H1 (cell line): ENCODE results near the gene ZNF311. TPM values are rescaled to one million over a fixed set of nuclear protein-coding genes. Genes with fewer than 3 reads are reported as not detected.

ENCODE experiments used
- CTCF ChIA-PET: fragments of 300-600 bp; sonication (Branson Sonifier 250); formaldehyde crosslinking; loops from one replicate; lab custom pipeline; 2021; ENCODE audit not compliant: partially characterized antibody; lab: Charles Lee
- POLR2A ChIA-PET: fragments of 300-600 bp; sonication (Branson Sonifier 250); formaldehyde crosslinking; loops from one replicate; lab custom pipeline; 2021; ENCODE audit warnings: inconsistent platforms; ENCODE audit not compliant: partially characterized antibody; lab: Charles Lee
- DNase-seq, 2 experiments: peaks; one replicate each; pipeline versions ENCODE4 v3.0.0 to v3.0.0-alpha.2; 2010 to 2022; ENCODE audit warnings: low spot score in 2 of 2, low read depth in 1 of 2, mixed read lengths in 1 of 2
- FAIRE-seq: peaks from 2 replicates; lab custom pipeline; 2011; peaks lifted over from hg19 to GRCh38; lab: Jason Lieb, UNC
- H2AFZ ChIP-seq: 2 replicates; pipeline ENCODE4 v1.8.1; 2012; ENCODE audit warnings: low read length, inconsistent platforms
- H2AK5ac ChIP-seq: 2 replicates; pipeline ENCODE4 v1.6.1; 2013; ENCODE audit warnings: low read depth, low read length
- H2BK120ac ChIP-seq: replicated peaks from 2 replicates; pipeline ENCODE3; 2013; ENCODE audit warnings: low read depth, low read length, inconsistent platforms
- H2BK12ac ChIP-seq: 2 replicates; pipeline ENCODE4 v1.6.1; 2013; ENCODE audit warnings: low read depth, low read length
- H2BK15ac ChIP-seq: 2 replicates; pipeline ENCODE4 v1.6.1; 2013; ENCODE audit warnings: low read length
- H2BK20ac ChIP-seq: 2 replicates; pipeline ENCODE4 v1.6.1; 2013; ENCODE audit warnings: low read length
- H2BK5ac ChIP-seq: 2 replicates; pipeline ENCODE4 v1.6.1; 2013; ENCODE audit warnings: low read depth, low read length
- H3K14ac ChIP-seq: 2 replicates; pipeline ENCODE4 v1.6.1; 2013; ENCODE audit warnings: inconsistent platforms; ENCODE audit not compliant: insufficient read length
- H3K18ac ChIP-seq: 2 replicates; pipeline ENCODE4 v1.6.1; 2013; ENCODE audit warnings: low read length; ENCODE audit errors: extremely low read depth
- H3K23ac ChIP-seq: 2 replicates; pipeline ENCODE4 v1.6.1; 2013; ENCODE audit warnings: inconsistent platforms; ENCODE audit not compliant: insufficient read length
- H3K23me2 ChIP-seq: 2 replicates; pipeline ENCODE4 v1.6.1; 2013; ENCODE audit warnings: low read depth, low read length
- H3K27ac ChIP-seq: 2 replicates; pipeline ENCODE4 v1.6.1; 2011; ENCODE audit warnings: low read depth, low read length, inconsistent platforms
- H3K27me3 ChIP-seq, 4 experiments: replicated peaks in 1 of 4; 1 replicate in 1 of 4; 2 replicates in 3 of 4; pipeline versions ENCODE4 v1.6.1 to v1.8.1; 2011 to 2013; ENCODE audit warnings: low read length in 3 of 4, mild to moderate bottlenecking in 3 of 4, inconsistent platforms in 2 of 4, mixed read lengths in 2 of 4, moderate library complexity in 1 of 4; ENCODE audit not compliant: control insufficient read depth in 3 of 4, insufficient read depth in 3 of 4; ENCODE audit errors: extremely low read depth in 1 of 4
- H3K36me3 ChIP-seq, 4 experiments: 2 replicates each; pipeline versions ENCODE4 v1.6.1 to v1.8.1; 2011 to 2013; ENCODE audit warnings: mild to moderate bottlenecking in 4 of 4, low read length in 3 of 4, moderate library complexity in 2 of 4, control low read depth in 1 of 4, inconsistent platforms in 1 of 4; ENCODE audit not compliant: insufficient read depth in 4 of 4, control insufficient read depth in 2 of 4
- H3K4ac ChIP-seq: replicated peaks from 2 replicates; pipeline ENCODE3; 2013; ENCODE audit warnings: low read length, low read depth, mixed read lengths, inconsistent platforms; ENCODE audit not compliant: insufficient read length
- H3K4me1 ChIP-seq, 4 experiments: replicated peaks in 1 of 4; 1 replicate in 1 of 4; 2 replicates in 3 of 4; pipeline versions ENCODE4 v1.6.1 to v1.8.1; 2011 to 2013; ENCODE audit warnings: low read length in 3 of 4, inconsistent platforms in 2 of 4, mixed read lengths in 1 of 4; ENCODE audit not compliant: insufficient read depth in 4 of 4, control insufficient read depth in 3 of 4
- H3K4me2 ChIP-seq, 2 experiments: 2 replicates each; pipeline versions ENCODE4 v1.6.1 to v1.8.1; 2011 to 2013; ENCODE audit warnings: low read depth in 2 of 2, low read length in 2 of 2, control low read depth in 1 of 2, inconsistent platforms in 1 of 2, mild to moderate bottlenecking in 1 of 2; ENCODE audit not compliant: insufficient read depth in 1 of 2
- H3K4me3 ChIP-seq, 4 experiments: fragments of 200-600, 300-600 bp in 1 of 4; sonication (generic), shearing (Covaris generic), sonication (Bioruptor Twin) in 1 of 4; 2 replicates each; pipeline versions ENCODE4 v1.5.1 to v1.8.1; 2011 to 2016; ENCODE audit warnings: low read length in 4 of 4, low read depth in 3 of 4, control low read depth in 2 of 4, inconsistent platforms in 2 of 4, mild to moderate bottlenecking in 2 of 4, mixed read lengths in 1 of 4, moderate library complexity in 1 of 4; ENCODE audit not compliant: insufficient read depth in 2 of 4; ENCODE audit errors: extremely low read depth in 1 of 4
- H3K56ac ChIP-seq: replicated peaks from 2 replicates; pipeline ENCODE3; 2013; ENCODE audit warnings: low read depth, mild to moderate bottlenecking, mixed read lengths, low read length, inconsistent platforms; ENCODE audit not compliant: insufficient read length
- H3K79me1 ChIP-seq: 2 replicates; pipeline ENCODE4 v1.6.1; 2013; ENCODE audit warnings: low read depth, low read length, control low read depth
- H3K79me2 ChIP-seq, 2 experiments: 2 replicates each; pipeline versions ENCODE4 v1.6.1 to v1.8.1; 2012 to 2013; ENCODE audit warnings: low read length in 2 of 2, mild to moderate bottlenecking in 2 of 2, inconsistent platforms in 1 of 2; ENCODE audit not compliant: insufficient read depth in 2 of 2, control insufficient read depth in 1 of 2
- H3K9ac ChIP-seq, 4 experiments: replicated peaks in 1 of 4; 1 replicate in 1 of 4; 2 replicates in 3 of 4; pipeline versions ENCODE4 v1.6.1 to v1.8.1; 2011 to 2013; ENCODE audit warnings: low read depth in 3 of 4, low read length in 3 of 4, control low read depth in 2 of 4, mild to moderate bottlenecking in 2 of 4, moderate library complexity in 2 of 4, inconsistent platforms in 1 of 4; ENCODE audit errors: extremely low read depth in 1 of 4
- H3K9me3 ChIP-seq, 2 experiments: 2 replicates each; pipeline versions ENCODE4 v1.6.1 to v1.8.1; 2012 to 2013; ENCODE audit warnings: mild to moderate bottlenecking in 2 of 2, moderate library complexity in 2 of 2, control low read depth in 1 of 2, inconsistent platforms in 1 of 2, low read depth in 1 of 2, low read length in 1 of 2, mixed read lengths in 1 of 2; ENCODE audit not compliant: insufficient read depth in 2 of 2
- H4K20me1 ChIP-seq, 2 experiments: replicated peaks in 1 of 2; 2 replicates each; pipeline versions ENCODE3 to v1.8.1; 2011 to 2013; ENCODE audit warnings: inconsistent platforms in 2 of 2, low read length in 2 of 2, mild to moderate bottlenecking in 1 of 2; ENCODE audit not compliant: insufficient read depth in 2 of 2, control insufficient read depth in 1 of 2
- H4K5ac ChIP-seq: 2 replicates; pipeline ENCODE4 v1.6.1; 2013; ENCODE audit warnings: low read length, low read depth, mixed read lengths, inconsistent platforms; ENCODE audit not compliant: insufficient read length
- H4K8ac ChIP-seq: 2 replicates; pipeline ENCODE4 v1.8.0; 2013; ENCODE audit warnings: mild to moderate bottlenecking, moderate library complexity, low read length, inconsistent platforms; ENCODE audit not compliant: insufficient read depth; ENCODE audit errors: extremely low read depth
- H4K91ac ChIP-seq: replicated peaks from 2 replicates; pipeline ENCODE3; 2013; ENCODE audit warnings: low read length, mixed read lengths, inconsistent platforms; ENCODE audit not compliant: insufficient read length
- CBX8 ChIP-seq: fragments of 300-800, 300-1000 bp; sonication (generic); IDR thresholded peaks from 2 replicates; pipeline ENCODE4 v1.7.1; 2016; ENCODE audit warnings: low read depth, low read length, borderline replicate concordance
- SP1 ChIP-seq: IDR thresholded peaks from 2 replicates; pipeline ENCODE4 v1.6.1; 2011; ENCODE audit warnings: low read depth, low read length
- SUZ12 ChIP-seq: fragments of 200-600 bp; sonication (generic); IDR thresholded peaks from 2 replicates; pipeline ENCODE4 v1.6.1; 2012; ENCODE audit warnings: mild to moderate bottlenecking, inconsistent platforms, low read length, moderate library complexity, mixed read lengths
- WGBS, 2 experiments: shearing (Covaris generic) in 1 of 2; methylation state at CpG; one replicate each; pipeline versions ENCODE4 v1.1.6 to v1.1.7; 2013 to 2015; ENCODE audit warnings: low lambda C conversion rate in 2 of 2, mixed read lengths in 2 of 2, inconsistent platforms in 1 of 2, low coverage in 1 of 2, missing lambda C conversion rate in 1 of 2; ENCODE audit not compliant: insufficient replicate concordance in 2 of 2, insufficient coverage in 1 of 2, insufficient read length in 1 of 2; ENCODE audit errors: extremely low coverage in 1 of 2, missing lambda C conversion rate in 1 of 2; 5-methylcytosine and 5-hydroxymethylcytosine counted together
- polyA plus RNA-seq, 7 experiments: library from polyadenylated mRNA; depleted of rRNA in 3 of 7; stranded (reverse) in 5 of 7; unstranded in 2 of 7; fragments of >200 nt in 5 of 7; fragments of 200-250 nt in 2 of 7; gene quantifications; 1 replicate in 5 of 7; 2 replicates in 1 of 7; 4 replicates in 1 of 7; pipeline versions ENCODE4 v1.2.1 to v1.2.3, GENCODE V29; 2011 to 2013; ENCODE audit warnings: missing spikeins in 2 of 7, mixed read lengths in 2 of 7
- total RNA-seq: library from RNA; stranded (reverse); fragmentation: NEBNext Ultra II Directional; extraction: Animal tissue kit (Norgen Biotek cat#: 25700); gene quantifications from 2 replicates; pipeline ENCODE4 v1.2.1, GENCODE V29; 2021

Gene ZNF311
- total and polyA plus RNA-seq, 2 of the 8 experiments (the other 6 are each of a cell fraction or from before 2014, with no cell fraction given) = 1.9 to 4.2 TPM

GRCh38 chr6:28980137-28980851 lies 24.8 kb downstream of the ZNF311 start:
- Histone ChIP-seq H3K56ac (no peak overlapping the region), H3K79me1 (no peaks in the 10 kb centered on the region), H3K23ac (no peak overlapping the region), H4K20me1 (no peaks in the 10 kb centered on the region), H3K23me2 (peaks cover 6% of the 10 kb centered on the region), H2AFZ (peak overlapping the region; percentile 94), H2AK5ac (no peak overlapping the region), H2BK15ac (no peak overlapping the region), H3K4ac (no peak overlapping the region), H3K9ac (peak overlapping the region in 1 of 4 experiments; percentile 52; a peak in 2 of 7 replicates), H3K4me2 (peak overlapping the region; percentile 65 to 92), H3K36me3 (no peaks in the 10 kb centered on the region), H3K9me3 (no peaks in the 10 kb centered on the region), H3K27ac (no peak overlapping the region), H4K8ac (no peak overlapping the region), H3K14ac (no peak overlapping the region), H3K27me3 (no peaks in the 10 kb centered on the region; a peak in 2 of 7 replicates), H3K4me1 (peaks cover 0 to 6% (median 0%) of the 10 kb centered on the region in 4 experiments; a peak in 3 of 7 replicates), H4K5ac (no peak overlapping the region), H3K79me2 (no peaks in the 10 kb centered on the region), H2BK20ac (no peak overlapping the region), H2BK12ac (peak overlapping the region; percentile 51; the same call in 1 of the 2 replicates), H4K91ac (no peak overlapping the region), H2BK120ac (no peak overlapping the region), H3K4me3 (peak overlapping the region; percentile 91 to 100 (median 96)), H3K18ac (peak overlapping the region; percentile 71; the same call in 1 of the 2 replicates), H2BK5ac (0 out of 2 replicates have a peak overlapping the region, but pooled peaks have one; percentile 79)
- 57% methylated on average over 8 of the region's 8 CpGs; no CpG with 5 or more reads in 1 of the 2 experiments for WGBS, 2 experiments
- ChIA-PET CTCF (interaction anchor here (0.7 to 3.7 kb wide), 12 partner anchors 10 to 321 kb away, joined by 3 to 19 read pairs (median 4); no protein-coding TSS in a partner anchor), POLR2A (interaction anchor here (1.6 to 1.8 kb wide), 3 partner anchors 40 to 142 kb away, joined by 5 to 8 read pairs (median 5); partner anchors contain the start of gene TRIM27)
- FAIRE-seq (no peak), DNase-seq (no peak)
- TF ChIP-seq CBX8 = no peak
- TF ChIP-seq SUZ12 = 0 out of 2 replicates have a peak, but pooled peaks have one; percentile 13
- peak; percentile 17; the same call in 1 of the 2 replicates for TF ChIP-seq SP1
- TF ChIP-seq, all 59 proteins: peak for 2
